ENCODE data around the gene ENOX1.

The ENOX1 gene

GRCh38 chr13:43574605-43575004 is 212.2 kb downstream of the ENOX1 start:
- DNase-seq (ENCODE audit: low read depth) = no peak
- no peak for TF ChIP-seq CTCF (conservative IDR thresholded peaks at IDR 0.05; ENCODE audit: low read length)
- H3K4me3 ChIP-seq (ENCODE audit: low read length) = no peak overlapping the region

- H3K4me3 ChIP-seq (ENCODE audit: low read length) = no peak overlapping the region
- peak; percentile 47 for DNase-seq (ENCODE audit: low read depth)
- no peak for TF ChIP-seq CTCF (conservative IDR thresholded peaks at IDR 0.05; ENCODE audit: low read length)
Measured at GRCh38 chr13:43573802-43574514, 212.8 kb downstream of the ENOX1 start.

GRCh38 chr13:43573361-43573740 is 213.4 kb downstream of the ENOX1 start:
- H3K4me3 ChIP-seq (ENCODE audit: low read length) = no peak overlapping the region
- peak; percentile 39 for DNase-seq (ENCODE audit: low read depth)
- TF ChIP-seq CTCF (conservative IDR thresholded peaks at IDR 0.05; ENCODE audit: low read length) = no peak

GRCh38 chr13:43572656-43573360 is 214.0 kb downstream of the ENOX1 start:
- DNase-seq (ENCODE audit: low read depth) = peak; percentile 85
- no peak overlapping the region for H3K4me3 ChIP-seq (ENCODE audit: low read length)
- no peak for TF ChIP-seq CTCF (conservative IDR thresholded peaks at IDR 0.05; ENCODE audit: low read length)

- DNase-seq (ENCODE audit: low read depth) = no peak
- no peak overlapping the region for H3K4me3 ChIP-seq (ENCODE audit: low read length)
- TF ChIP-seq CTCF (conservative IDR thresholded peaks at IDR 0.05; ENCODE audit: low read length) = no peak
Measured at GRCh38 chr13:43569658-43570057, 217.1 kb downstream of the ENOX1 start.

GRCh38 chr13:43567608-43568007 is 219.2 kb downstream of the ENOX1 start:
- no peak overlapping the region for H3K4me3 ChIP-seq (ENCODE audit: low read length)
- DNase-seq (ENCODE audit: low read depth) = peak; percentile 56
- TF ChIP-seq CTCF (conservative IDR thresholded peaks at IDR 0.05; ENCODE audit: low read length) = no peak

GRCh38 chr13:43564952-43565351 is 221.8 kb downstream of the ENOX1 start:
- no peak overlapping the region for H3K4me3 ChIP-seq (ENCODE audit: low read length)
- no peak for TF ChIP-seq CTCF (conservative IDR thresholded peaks at IDR 0.05; ENCODE audit: low read length)
- DNase-seq (ENCODE audit: low read depth) = no peak
